ENCODE data around the gene CLCNKA. TPM values are rescaled to one million over a fixed set of nuclear protein-coding genes. Genes with fewer than 3 reads are reported as not detected.

CLCNKA gene
- total and polyA plus RNA-seq, 2 of the 8 experiments (the other 6 are each of a cell fraction or from before 2014, with no cell fraction given), result 0.95 to 2.0 TPM

- H3K27me3 ChIP-seq (replicated peaks in 1 of 4; ENCODE audit: control insufficient read depth in 3 of 4, extremely low read depth in 1 of 4, insufficient read depth in 3 of 4, low read length in 3 of 4), result no peaks in the 10 kb centered on the region
- no peak overlapping the region for H2AK5ac ChIP-seq (ENCODE audit: low read depth, low read length)
- WGBS, 2 experiments (ENCODE audit: extremely low coverage in 1 of 2, insufficient coverage in 1 of 2, insufficient read length in 1 of 2, insufficient replicate concordance in 2 of 2, low coverage in 1 of 2, low lambda C conversion rate in 2 of 2, missing lambda C conversion rate in 1 of 2), result 72% methylated on average over 4 of the region's 4 CpGs; no CpG with 5 or more reads in 1 of the 2 experiments
- H3K9ac ChIP-seq (replicated peaks in 1 of 4; ENCODE audit: extremely low read depth in 1 of 4, low read depth in 3 of 4, low read length in 3 of 4), result no peak overlapping the region
- ChIA-PET CTCF (ENCODE audit: partially characterized antibody) (interaction anchor here (1.0 to 1.5 kb wide), 4 partner anchors 20 to 91 kb away, joined by 3 to 6 read pairs (median 4); partner anchors contain the start of gene HSPB7), POLR2A (ENCODE audit: partially characterized antibody) (interaction anchor here (1.5 kb wide), 1 partner anchor 26 kb away, joined by 3 read pairs; no protein-coding TSS in a partner anchor)
- no peaks in the 10 kb centered on the region for H3K79me2 ChIP-seq (ENCODE audit: control insufficient read depth in 1 of 2, insufficient read depth in 2 of 2, low read length in 2 of 2)
- H2BK20ac ChIP-seq (ENCODE audit: low read length), result no peak overlapping the region
- no peak overlapping the region for H2BK12ac ChIP-seq (ENCODE audit: low read depth, low read length)
- H4K5ac ChIP-seq (ENCODE audit: insufficient read length, low read depth, low read length), result no peak overlapping the region
- no peak overlapping the region for H2BK120ac ChIP-seq (replicated peaks; ENCODE audit: low read depth, low read length)
- H3K56ac ChIP-seq (replicated peaks; ENCODE audit: insufficient read length, low read depth, low read length), result no peak overlapping the region
- no peak overlapping the region for H2AFZ ChIP-seq (ENCODE audit: low read length)
- no peaks in the 10 kb centered on the region for H3K9me3 ChIP-seq (ENCODE audit: insufficient read depth in 2 of 2, low read depth in 1 of 2, low read length in 1 of 2)
- H4K20me1 ChIP-seq (replicated peaks in 1 of 2; ENCODE audit: control insufficient read depth in 1 of 2, insufficient read depth in 2 of 2, low read length in 2 of 2), result no peaks in the 10 kb centered on the region
- TF ChIP-seq NANOG (IDR thresholded peaks at IDR 0.05; ENCODE audit: insufficient read depth, low read depth, low read length, poor library complexity, severe bottlenecking), result no peak
- TF ChIP-seq SAP30 (IDR thresholded peaks at IDR 0.05; ENCODE audit: insufficient read depth, insufficient replicate concordance, low read length), result no peak
- no peak for TF ChIP-seq HDAC2 (IDR thresholded peaks at IDR 0.05; ENCODE audit: borderline replicate concordance in 1 of 2, low read depth in 2 of 2, low read length in 2 of 2)
- no peak overlapping the region for H2BK15ac ChIP-seq (ENCODE audit: low read length)
- H3K4me2 ChIP-seq (ENCODE audit: insufficient read depth in 1 of 2, low read depth in 2 of 2, low read length in 2 of 2), result no peak overlapping the region
- no peak overlapping the region for H4K91ac ChIP-seq (replicated peaks; ENCODE audit: insufficient read length, low read length)
- DNase-seq (ENCODE audit: low read depth in 1 of 2, low spot score in 2 of 2) (no peak), FAIRE-seq (no peak)
- no peak overlapping the region for H3K14ac ChIP-seq (ENCODE audit: insufficient read length)
- no peaks in the 10 kb centered on the region; the same call in 1 of the 2 replicates for H3K23me2 ChIP-seq (ENCODE audit: low read depth, low read length)
- H3K18ac ChIP-seq (ENCODE audit: extremely low read depth, low read length), result no peak overlapping the region
- H3K27ac ChIP-seq (ENCODE audit: low read depth, low read length), result no peak overlapping the region
- no peak overlapping the region for H3K4ac ChIP-seq (replicated peaks; ENCODE audit: insufficient read length, low read depth, low read length)
- no peaks in the 10 kb centered on the region for H3K4me1 ChIP-seq (replicated peaks in 1 of 4; ENCODE audit: control insufficient read depth in 3 of 4, insufficient read depth in 4 of 4, low read length in 3 of 4)
- H4K8ac ChIP-seq (ENCODE audit: extremely low read depth, insufficient read depth, low read length), result no peak overlapping the region; the same call in 1 of the 2 replicates
- H2BK5ac ChIP-seq (ENCODE audit: low read depth, low read length), result no peak overlapping the region
- H3K4me3 ChIP-seq (ENCODE audit: extremely low read depth in 1 of 4, insufficient read depth in 2 of 4, low read depth in 3 of 4, low read length in 4 of 4), result no peak overlapping the region
- no peaks in the 10 kb centered on the region for H3K79me1 ChIP-seq (ENCODE audit: low read depth, low read length)
- H3K23ac ChIP-seq (ENCODE audit: insufficient read length), result no peak overlapping the region
- no peaks in the 10 kb centered on the region for H3K36me3 ChIP-seq (ENCODE audit: control insufficient read depth in 2 of 4, insufficient read depth in 4 of 4, low read length in 3 of 4)
These were observed 16.7 kb downstream of the CLCNKA start for GRCh38 chr1:16038620-16038912.
